GM21526 (cell line): ENCODE data around the gene COL27A1.

Experiments used
- ATAC-seq: cut with Tn5 transposase; IDR thresholded peaks from one replicate; pipeline ENCODE4 v1.9.1; 2021; ENCODE audit warnings: moderate library complexity; ENCODE audit not compliant: unreplicated experiment, low FRiP score

COL27A1 gene

DNA sequence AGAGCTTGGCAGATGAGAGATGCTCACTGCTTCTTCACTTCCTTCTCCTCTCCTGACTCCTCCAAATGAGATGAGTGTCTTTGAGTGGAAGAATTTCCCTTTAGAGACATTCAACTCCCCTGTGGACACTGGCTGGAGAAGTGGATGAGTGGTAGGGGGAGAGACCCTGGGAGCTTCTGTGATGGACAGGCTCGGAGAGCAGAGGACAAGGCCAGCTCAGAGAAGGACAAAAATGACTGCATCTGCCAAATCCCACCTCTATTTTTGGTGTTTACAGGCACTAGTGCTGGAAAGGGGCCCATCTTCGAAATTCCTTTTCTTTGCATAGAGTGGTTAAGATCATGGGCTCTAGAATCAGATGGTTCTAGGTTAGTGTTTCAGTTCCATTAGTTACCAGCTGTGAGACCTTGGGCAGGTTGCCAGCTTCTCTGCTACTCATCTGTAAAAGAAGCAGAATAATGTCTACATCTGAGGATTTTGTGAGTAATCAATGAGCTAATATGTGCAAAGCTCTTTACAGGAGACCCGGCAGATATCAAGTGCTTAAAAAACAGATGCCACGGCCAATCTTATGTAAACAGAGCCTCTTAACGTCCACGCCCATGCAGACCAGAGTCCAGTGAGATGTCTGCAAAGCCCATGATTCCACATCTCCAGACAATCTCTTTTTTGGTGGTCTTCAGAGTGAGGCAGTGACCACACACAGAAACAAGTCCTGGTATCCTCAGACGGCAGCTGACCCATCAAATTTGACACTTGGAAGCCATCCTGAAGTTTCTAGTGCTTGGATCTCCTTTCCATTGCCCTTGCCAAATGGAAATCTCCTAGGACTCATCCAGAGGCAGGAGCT, 13.6 kb upstream of the COL27A1 start:
- ATAC-seq: no peak

DNA sequence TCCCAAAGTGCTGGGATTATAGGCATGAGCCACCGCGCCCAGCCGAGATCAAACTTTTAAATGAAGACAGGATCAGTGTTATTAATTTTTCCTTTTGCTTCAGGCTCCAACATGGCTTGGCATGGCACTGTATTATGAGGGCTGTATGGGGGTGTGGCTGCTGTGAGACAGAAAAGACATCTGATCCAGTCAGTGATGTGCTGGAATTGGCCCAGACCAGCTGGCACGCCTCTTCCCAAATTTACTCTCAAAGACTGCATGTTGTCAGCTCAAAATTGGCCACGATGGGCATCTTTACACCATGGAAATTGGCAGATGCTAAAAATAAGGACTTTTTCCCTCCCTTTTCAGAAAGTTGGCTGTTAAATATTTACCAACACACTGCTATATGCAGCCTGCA, 12.1 kb upstream of the COL27A1 start:
- no peak for ATAC-seq

DNA sequence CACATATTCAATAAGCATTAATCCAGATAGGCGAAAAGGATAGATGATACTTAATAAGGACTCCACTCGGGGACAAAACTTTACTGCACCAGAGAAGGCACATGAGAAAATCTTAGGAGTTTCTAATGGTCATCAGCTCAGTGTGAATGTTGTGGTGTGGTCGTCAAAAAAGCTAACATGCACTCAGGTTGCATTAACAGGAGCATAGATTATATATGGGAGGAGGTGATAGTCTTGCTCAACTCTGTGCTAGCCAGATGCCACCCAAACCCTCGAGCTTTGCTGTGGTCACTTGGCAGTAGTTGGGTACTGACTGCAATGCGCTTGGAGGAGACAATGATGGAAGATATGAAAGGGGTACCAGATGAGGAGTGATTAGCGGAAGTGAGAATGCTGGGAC, 8.6 kb upstream of the COL27A1 start:
- no peak for ATAC-seq

DNA sequence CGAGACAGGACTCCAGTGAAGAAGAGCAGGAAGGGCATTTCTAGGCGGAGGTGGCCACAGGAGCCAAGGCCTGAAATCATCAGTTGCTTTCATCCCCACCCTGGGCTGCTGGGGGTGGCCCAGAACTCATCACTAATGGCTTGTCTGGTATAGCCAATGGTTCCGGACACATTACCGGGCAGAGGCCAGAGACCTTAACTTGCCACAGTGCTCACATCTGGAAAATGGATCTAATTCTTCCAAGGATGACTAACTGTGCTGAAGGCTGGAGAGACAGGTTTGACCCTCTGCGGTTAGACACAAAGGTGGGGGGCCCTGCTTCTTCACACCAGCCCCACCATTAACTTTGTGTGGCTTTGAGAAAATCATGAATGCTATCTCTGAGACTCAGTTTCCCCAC, 6.2 kb upstream of the COL27A1 start:
- ATAC-seq: no peak

DNA sequence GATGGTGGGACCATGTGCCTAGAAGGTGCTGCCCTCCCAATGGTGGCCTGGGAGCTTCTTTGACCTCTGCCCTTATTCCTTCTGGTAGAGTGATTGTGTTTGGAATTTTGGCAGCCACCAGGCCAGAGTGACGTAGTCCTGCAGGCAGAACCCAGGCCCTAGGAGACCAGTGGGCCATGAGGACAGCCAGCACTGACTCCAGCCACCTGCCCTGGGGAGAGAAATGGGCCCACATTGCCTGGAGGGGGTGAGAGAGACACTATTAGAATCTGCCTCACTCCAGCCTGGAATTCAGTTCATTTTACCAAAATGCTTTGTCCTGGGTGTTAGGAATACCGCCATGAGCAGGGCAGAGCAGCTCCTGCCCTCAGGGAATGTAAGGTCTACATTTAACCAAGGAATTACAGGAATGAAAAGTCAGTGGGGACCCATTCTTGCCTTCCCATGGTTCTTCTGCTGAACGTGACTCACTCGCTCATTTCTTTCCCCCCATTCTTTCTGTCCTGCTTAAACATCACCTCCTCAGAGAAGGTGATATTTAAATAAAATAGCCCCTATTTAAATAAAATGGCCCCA, 5.5 kb upstream of the COL27A1 start:
- no peak for ATAC-seq

DNA sequence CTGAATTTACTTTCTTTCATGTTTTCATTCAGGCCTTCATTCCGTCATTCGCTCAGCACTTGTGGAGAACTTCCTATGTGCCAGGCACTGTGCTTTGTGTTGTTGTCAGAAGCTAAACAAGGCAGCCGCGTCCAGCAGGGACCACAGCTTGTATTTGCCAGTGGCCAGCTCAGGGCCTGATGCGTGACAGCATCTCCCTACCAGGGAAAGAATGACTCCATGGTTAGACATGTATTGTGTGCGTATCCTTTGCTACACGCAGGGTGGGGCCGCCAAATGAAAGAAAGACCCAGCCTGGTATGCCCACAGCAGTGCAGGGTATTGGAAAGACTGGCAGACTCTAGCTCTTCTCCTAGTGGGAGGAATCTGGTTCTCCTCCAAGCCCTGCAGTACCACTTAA, 4.7 kb upstream of the COL27A1 start:
- no peak for ATAC-seq

DNA sequence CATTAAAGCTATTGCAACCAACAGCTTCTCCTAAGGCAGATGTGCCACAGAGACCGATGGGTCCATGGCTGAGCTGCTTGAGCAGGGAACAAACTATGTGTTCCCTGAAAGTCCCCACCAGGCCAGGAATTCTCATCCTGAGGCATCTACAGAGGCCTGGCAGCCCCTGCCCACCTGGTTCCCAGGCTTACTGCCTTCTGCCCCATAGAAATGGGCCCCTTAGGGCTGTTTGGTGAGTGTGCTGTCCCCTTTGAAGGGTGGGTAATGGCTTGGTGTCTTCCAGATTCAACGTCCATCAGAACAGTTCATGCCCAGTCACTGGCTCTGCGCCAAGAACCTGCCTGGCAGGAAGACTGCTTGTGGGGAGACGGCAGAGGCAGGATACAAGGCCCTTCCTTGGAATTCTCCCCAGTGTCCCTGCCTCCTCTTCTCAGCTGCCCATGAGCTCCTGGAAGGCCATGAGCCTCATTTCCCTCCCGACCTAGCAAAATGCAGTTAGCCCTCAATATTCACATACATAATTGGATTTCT, 3.8 kb upstream of the COL27A1 start:
- ATAC-seq: no peak

DNA sequence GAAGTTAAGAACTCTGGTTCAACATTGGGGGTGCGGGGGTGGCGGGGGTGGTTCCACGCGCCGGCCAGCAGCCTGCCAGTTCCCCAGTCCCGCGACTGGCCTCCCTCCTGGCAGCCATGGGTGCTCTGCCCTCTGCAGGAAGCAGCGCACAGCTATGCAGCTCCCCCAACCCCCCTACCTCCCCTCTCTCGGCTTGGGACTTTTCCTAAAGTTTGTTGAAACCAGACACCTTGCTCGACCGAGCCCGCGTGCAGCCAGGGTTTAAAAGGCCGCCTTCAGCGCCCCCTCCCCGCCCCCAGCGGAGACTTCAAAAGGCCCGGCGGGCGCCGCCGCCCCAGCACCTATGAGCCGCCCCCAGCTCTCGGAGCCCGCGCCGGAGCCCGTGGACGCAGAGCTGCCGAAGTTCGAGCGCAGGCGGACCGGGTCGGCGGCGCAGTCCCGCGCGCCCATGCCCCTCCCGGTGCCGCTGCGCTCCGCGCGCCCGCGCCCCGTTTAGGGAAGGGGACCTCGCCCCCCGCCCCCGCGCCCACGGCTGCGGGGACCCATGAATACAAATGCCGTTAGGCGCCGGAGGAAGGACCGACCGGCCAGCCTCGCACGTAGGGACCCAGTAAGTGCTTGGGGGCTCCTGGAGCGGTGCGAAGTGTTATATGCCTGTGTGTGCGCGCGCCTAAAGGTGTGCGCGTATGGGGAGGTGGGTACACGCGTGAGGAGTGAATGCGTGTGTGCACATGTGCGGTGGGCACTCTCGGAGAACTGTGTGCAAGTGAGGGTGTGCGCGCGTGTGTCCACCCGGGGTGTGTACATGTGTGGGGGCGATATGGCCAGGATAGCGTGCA, 1.4 kb upstream of the COL27A1 start:
- ATAC-seq: no peak

DNA sequence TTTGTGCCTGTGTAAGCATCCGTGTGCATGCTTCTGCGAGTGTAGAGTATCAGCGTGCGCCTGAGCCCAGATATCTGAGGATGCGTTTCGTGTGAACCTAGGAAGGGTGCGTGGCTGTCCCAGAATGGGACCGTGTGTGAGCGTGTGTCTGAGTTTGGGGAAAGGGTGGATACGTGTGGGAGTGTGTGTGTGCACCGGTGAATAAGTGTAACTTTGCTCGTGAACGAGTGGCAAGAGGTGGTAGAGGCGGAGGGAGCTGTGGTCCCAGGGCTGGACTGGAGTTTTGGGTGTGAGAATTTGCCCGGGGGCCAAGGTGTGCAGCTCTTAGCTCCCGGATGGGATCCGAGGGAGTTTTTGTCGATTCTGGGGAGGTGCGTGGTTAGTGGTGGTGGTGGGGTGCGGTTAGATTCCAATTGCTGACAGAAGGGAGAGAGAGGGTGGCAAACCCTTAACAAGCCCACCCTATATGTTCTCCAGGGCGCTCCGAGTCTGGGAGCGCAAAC, 686 bp upstream of the COL27A1 start:
- no peak for ATAC-seq

DNA sequence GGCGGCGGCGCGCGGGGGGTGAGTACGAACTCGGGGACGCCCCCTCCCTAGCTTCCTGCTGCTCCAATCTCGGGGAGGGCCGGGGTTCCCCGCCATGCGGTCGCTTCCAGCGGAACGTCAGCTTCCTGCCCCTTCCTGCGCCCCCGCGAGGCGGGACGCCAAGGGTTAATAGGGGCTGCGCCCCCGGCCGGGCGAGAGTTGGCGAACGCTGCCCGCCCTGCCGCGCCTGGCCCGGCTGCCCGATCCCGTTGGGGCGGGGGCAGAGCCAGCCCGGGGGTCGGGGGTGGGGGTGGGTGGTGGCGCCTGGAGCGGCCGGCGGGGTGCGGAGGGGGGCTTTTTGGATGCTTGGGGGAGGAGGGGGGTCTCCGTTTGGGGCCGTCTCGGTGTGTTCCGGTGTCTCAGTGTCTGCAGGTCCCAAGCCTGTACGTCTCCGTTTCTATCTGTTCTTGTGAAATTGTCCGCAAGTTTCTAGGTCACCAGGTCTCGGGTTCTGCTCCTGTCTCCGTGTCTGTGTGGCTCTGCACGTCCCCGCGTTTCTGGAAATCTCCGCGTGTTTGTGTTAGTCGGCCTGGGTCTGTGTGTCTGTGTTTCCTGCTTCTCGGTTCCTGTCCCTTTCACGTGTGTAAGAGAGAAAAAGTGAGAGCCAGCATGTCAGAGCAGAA, 789 bp downstream of the COL27A1 start:
- no peak for ATAC-seq

DNA sequence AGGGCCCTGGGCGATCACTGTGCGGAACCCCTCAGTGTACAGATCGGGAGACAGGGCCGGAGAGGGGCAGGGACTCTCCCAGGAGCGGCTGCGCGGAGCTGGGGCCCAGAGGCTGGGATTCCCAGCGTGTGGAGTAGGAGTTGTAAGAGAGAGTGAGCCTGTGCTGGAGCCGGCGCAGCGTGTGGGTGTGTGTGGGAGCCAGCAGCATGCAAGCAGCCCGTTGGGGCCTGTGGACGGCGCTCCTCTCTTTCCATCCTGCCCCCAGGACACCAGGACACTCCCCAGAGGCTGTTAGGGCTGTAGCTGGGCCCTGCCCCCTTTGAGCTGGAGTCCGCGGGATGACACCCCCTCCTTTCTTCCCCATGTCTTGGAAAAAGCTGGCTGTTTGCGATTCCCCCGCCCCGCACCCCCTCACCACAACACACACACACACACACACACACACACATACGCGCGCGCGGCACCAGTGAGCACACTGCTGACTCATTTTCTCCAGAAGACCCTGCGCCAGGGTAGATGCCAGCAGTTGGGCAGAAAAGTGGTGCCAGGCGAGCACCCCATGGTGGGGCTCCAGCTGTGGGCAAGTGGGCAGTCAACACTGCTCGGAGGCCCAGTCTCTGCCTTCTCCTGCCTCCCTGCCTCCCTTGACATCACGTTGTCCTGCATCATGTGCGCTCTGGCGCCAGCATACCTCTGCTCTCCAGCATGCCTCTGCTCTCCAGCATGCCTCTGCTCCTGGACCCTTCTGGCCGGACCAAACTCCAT, 1.5 kb downstream of the COL27A1 start:
- no peak for ATAC-seq

DNA sequence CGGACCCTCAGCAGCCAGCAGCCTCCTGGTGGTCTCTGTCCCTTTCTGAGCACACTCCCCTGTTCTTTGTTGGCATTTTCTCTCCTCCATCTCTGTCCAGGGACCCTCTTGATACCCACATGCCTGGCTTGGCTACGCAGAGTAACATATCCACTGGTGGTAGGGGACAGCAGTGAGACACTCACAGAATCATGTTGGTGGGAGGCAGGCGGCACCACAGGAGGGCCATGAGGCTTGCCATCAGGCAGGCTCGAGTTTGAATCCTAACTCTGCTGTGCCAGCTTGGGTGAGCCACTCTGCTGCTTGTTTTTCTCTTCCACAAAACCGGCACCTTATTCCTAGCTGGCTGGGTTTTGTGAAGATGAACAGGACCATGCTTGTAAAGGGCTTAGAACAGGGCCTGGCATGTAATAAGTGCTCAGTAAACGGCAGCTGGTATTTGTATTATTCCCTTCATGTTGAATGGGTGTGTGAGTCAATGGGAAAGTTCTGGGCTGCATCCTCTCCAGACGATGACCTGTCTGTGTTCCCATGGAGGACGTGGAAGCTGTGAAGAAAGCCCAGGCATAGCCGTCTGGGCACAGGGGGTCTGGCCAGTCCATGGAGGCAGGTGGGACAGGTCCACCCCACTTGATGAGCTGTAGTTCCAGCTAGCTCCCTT, 2.3 kb downstream of the COL27A1 start:
- ATAC-seq: no peak

DNA sequence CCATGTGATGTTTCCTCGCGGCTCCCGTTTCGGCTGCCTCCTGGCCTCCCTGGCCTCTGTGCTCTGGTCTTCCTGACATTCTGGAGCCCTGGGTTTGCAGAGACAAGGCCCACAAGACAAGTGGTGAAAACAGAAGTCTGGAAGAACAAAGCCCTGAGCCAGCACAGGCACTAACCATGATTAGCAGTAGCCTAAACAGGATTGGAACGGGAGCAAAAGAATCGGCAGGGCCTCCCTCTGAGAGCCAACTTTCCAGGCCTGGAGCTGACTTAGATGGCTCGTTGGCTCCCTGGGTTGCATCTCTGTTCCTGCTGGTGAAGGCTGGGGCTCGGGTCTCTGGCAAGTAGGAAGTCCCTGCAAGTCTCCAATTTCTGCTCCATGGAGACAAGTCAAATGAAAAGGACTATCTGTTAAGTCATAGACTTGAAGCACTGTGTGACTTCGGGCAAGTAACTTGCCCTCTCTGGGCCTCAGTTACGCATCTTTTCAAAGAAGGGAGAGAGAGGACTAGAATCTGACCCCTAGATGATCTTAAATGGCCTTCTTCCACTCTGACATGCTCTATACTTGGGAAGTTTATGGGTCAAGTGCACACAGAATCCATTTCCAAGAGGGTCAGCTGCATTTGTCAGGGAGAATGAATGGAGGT, 3.3 kb downstream of the COL27A1 start:
- no peak for ATAC-seq

DNA sequence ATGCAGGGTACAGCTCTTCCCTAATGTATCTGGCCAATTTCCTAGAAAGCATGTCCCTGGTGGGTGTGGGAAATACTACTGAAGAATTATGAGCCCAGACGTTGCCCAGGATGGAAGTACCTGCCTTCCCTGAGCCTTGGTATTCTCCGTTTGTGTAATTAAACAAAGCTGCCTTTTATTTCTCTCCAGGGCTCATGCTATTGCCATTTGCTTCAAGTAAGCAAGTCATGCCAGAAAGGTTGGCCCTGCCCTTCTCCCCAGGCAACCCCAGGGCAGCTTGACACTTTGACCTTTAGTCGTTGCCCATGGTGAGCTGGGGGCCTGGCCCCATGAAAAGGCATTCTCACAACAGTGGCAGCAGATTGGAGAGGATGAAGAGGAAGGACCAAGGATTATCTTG, 4.4 kb downstream of the COL27A1 start:
- ATAC-seq: no peak

DNA sequence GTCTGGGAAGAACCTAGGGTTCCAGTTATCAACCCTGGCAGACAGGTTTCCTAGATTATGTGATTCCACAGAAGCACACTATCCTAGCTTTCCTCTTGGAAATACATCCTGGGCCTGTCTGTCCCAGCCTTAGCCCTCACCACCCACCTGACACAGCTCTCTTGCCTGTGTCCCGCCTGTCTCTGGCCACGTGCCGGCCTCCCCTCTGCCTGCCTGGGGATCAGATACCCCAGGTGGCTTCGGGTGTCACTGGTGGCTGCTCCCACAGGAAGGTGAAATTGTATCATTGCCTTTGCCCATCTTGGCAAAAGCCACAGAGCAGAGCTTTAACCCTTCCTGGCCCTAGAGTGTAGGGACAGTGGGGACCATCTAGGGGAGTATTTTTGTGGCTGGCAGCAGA, 6.2 kb downstream of the COL27A1 start:
- ATAC-seq: no peak

DNA sequence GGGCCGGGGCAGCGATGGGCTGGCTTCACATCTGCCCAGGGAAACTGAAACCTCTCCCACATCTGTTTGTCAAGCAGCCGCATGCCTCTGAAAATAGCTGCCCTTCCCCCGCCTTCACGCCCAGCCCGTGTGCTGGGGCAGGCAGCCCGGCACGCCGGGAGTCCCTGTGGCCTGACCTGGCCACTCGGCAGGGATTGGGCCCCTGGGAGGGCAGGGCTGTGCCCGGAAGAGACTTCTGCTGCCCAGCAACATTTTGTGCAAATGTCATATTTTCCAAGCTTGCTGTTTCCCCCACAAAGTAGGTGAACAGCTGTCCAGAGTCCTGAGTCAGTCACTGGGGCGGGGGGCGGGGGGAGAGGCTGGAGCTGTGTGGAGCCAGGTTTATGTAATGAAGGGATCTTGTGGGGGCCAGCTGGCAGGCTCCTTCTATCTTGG, 8.2 kb downstream of the COL27A1 start:
- ATAC-seq: no peak

DNA sequence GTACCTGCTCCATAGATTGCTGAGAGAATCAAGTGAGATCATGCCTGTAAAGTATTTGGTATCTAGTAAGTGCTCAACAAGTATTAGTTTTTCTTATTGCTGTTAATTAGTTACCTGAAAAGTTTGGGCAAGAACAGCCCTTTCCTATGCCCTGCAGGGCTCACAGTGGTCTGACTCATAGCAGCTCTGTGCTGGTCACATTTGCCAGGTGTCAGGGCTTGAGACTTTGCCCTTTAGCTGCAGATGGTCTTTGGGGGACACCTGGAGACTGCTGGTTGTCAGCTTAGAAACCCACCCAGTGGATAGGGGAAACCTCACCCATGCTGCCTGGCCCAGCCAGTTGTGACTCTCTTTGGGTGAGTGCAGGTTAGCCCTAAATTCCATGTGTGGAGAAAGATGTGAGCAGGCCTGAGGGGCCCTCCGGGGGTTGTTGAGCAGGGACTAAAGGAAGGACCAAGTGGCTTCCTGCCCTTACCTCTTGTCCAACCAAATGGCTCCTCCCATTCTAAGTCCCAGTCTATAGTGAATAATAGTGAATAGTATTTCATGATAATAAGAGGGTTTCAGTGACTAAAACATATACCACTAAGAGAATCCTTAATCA, 9.0 kb downstream of the COL27A1 start:
- ATAC-seq: no peak

DNA sequence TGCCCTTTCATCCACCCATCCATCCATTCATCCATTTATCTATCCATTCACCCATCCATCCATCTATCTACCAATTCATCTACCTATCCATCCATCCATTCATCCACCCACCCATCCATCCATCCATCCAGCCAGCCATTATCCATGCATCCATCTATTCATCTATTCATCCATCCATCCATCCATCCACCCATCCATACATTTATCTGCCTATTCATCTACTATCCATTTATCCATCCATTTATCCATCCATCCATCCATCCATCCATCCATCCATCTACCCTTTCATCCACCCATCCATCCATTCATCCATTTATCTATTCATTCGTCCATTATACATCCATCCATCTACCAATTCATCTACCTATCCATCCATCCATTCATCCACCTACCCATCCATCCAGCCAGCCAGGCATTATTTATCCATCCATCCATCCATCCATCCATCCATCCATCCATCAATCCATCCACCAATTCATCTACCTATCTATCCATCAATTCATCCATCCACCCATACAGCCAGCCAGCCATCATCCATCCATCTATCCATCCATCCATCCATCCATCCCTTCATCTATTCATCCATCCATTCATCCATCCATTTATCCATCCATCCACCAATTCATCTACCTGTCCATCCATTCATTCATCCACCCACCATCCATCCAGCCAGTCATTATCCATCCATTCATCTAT, 10.2 kb downstream of the COL27A1 start:
- no peak for ATAC-seq
